OCI-LY3 (cell line): ENCODE data around the gene MED29.

Experiments used
- EZH2phosphoT487 ChIP-seq: fragments of 200-600 bp; shearing (Covaris generic); IDR thresholded peaks from 2 replicates; pipeline ENCODE4 v1.6.1; 2018; ENCODE audit warnings: antibody characterized with exemption, mixed run types, low read depth
- TF ChIP-seq, protein P1 (sequence below): fragments of 200-600, 300-600 bp; sonication (generic); IDR thresholded peaks from 2 replicates; pipeline ENCODE4 v1.5.1; 2014; ENCODE audit warnings: antibody characterized with exemption, low read length, low read depth

DNA sequence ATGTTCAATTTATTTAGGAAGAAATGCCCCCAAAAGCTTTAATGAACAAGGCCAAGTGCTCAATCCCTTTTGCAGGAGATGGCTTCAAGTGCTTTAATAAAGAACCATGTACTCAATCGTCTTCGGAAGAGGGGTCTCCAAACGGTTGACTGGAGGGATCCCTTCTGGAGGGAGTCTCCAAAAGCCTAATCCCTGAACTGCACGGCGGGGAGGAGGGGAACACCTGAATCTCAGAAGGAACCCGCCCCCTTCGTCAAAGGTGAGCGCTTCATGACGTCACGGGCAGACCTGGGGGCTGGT lies 777 bp upstream of the MED29 start:
- TF ChIP-seq, protein P1, sequence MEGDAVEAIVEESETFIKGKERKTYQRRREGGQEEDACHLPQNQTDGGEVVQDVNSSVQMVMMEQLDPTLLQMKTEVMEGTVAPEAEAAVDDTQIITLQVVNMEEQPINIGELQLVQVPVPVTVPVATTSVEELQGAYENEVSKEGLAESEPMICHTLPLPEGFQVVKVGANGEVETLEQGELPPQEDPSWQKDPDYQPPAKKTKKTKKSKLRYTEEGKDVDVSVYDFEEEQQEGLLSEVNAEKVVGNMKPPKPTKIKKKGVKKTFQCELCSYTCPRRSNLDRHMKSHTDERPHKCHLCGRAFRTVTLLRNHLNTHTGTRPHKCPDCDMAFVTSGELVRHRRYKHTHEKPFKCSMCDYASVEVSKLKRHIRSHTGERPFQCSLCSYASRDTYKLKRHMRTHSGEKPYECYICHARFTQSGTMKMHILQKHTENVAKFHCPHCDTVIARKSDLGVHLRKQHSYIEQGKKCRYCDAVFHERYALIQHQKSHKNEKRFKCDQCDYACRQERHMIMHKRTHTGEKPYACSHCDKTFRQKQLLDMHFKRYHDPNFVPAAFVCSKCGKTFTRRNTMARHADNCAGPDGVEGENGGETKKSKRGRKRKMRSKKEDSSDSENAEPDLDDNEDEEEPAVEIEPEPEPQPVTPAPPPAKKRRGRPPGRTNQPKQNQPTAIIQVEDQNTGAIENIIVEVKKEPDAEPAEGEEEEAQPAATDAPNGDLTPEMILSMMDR: no peak
- no peak for TF ChIP-seq EZH2phosphoT487
